ENCODE results near the gene DCTN1.

DNA sequence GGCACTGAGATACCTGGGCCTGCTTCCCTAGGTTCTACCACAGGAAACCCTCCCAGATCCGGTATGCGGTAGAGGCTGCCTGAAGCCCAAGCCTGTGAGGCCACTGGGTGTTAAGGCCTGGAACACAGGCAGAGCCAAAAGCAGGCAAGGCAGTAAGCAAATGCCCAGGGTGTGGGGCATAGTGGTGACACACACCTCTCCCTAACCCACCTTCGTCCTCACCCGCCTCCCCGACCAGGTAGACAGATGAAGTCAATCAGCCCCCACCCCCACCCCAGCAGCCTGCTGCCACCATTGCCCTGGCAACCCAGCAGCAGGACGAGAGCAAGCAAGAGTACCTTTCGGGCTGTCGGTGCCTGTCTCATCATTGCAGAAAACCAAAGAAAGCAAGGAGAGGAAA is 6.1 kb downstream of the DCTN1 start:
- TF ChIP-seq, protein P1, sequence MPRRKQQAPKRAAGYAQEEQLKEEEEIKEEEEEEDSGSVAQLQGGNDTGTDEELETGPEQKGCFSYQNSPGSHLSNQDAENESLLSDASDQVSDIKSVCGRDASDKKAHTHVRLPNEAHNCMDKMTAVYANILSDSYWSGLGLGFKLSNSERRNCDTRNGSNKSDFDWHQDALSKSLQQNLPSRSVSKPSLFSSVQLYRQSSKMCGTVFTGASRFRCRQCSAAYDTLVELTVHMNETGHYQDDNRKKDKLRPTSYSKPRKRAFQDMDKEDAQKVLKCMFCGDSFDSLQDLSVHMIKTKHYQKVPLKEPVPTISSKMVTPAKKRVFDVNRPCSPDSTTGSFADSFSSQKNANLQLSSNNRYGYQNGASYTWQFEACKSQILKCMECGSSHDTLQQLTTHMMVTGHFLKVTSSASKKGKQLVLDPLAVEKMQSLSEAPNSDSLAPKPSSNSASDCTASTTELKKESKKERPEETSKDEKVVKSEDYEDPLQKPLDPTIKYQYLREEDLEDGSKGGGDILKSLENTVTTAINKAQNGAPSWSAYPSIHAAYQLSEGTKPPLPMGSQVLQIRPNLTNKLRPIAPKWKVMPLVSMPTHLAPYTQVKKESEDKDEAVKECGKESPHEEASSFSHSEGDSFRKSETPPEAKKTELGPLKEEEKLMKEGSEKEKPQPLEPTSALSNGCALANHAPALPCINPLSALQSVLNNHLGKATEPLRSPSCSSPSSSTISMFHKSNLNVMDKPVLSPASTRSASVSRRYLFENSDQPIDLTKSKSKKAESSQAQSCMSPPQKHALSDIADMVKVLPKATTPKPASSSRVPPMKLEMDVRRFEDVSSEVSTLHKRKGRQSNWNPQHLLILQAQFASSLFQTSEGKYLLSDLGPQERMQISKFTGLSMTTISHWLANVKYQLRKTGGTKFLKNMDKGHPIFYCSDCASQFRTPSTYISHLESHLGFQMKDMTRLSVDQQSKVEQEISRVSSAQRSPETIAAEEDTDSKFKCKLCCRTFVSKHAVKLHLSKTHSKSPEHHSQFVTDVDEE (CRISPR knock-in tag; IDR thresholded peaks at IDR 0.05), result no peak
- TF ChIP-seq SNAI2 (CRISPR knock-in tag; IDR thresholded peaks at IDR 0.05) (no peak), OSR1 (CRISPR knock-in tag; IDR thresholded peaks at IDR 0.05) (no peak), ZNF70 (CRISPR knock-in tag; IDR thresholded peaks at IDR 0.05) (no peak), PPARA (CRISPR knock-in tag; IDR thresholded peaks at IDR 0.05; ENCODE audit: borderline replicate concordance) (no peak), ZNF565 (CRISPR knock-in tag; conservative IDR thresholded peaks at IDR 0.05; ENCODE audit: low read depth) (no peak), ZFP30 (CRISPR knock-in tag; IDR thresholded peaks at IDR 0.05) (no peak), RARB (CRISPR knock-in tag; IDR thresholded peaks at IDR 0.05) (no peak), ESRRG (CRISPR knock-in tag; IDR thresholded peaks at IDR 0.05) (no peak), GLIS3 (CRISPR knock-in tag; IDR thresholded peaks at IDR 0.05) (no peak), ARNTL (CRISPR knock-in tag; IDR thresholded peaks at IDR 0.05; ENCODE audit: borderline replicate concordance, low read depth) (no peak)
- TF ChIP-seq, protein P2, sequence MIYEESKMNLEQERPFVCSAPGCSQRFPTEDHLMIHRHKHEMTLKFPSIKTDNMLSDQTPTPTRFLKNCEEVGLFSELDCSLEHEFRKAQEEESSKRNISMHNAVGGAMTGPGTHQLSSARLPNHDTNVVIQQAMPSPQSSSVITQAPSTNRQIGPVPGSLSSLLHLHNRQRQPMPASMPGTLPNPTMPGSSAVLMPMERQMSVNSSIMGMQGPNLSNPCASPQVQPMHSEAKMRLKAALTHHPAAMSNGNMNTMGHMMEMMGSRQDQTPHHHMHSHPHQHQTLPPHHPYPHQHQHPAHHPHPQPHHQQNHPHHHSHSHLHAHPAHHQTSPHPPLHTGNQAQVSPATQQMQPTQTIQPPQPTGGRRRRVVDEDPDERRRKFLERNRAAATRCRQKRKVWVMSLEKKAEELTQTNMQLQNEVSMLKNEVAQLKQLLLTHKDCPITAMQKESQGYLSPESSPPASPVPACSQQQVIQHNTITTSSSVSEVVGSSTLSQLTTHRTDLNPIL (CRISPR knock-in tag; IDR thresholded peaks at IDR 0.05; ENCODE audit: low read depth), result no peak
- TF ChIP-seq, protein P3, sequence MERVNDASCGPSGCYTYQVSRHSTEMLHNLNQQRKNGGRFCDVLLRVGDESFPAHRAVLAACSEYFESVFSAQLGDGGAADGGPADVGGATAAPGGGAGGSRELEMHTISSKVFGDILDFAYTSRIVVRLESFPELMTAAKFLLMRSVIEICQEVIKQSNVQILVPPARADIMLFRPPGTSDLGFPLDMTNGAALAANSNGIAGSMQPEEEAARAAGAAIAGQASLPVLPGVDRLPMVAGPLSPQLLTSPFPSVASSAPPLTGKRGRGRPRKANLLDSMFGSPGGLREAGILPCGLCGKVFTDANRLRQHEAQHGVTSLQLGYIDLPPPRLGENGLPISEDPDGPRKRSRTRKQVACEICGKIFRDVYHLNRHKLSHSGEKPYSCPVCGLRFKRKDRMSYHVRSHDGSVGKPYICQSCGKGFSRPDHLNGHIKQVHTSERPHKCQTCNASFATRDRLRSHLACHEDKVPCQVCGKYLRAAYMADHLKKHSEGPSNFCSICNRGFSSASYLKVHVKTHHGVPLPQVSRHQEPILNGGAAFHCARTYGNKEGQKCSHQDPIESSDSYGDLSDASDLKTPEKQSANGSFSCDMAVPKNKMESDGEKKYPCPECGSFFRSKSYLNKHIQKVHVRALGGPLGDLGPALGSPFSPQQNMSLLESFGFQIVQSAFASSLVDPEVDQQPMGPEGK (CRISPR knock-in tag; IDR thresholded peaks at IDR 0.05; ENCODE audit: borderline replicate concordance), result no peak

Data from SK-N-SH treated with all-trans-retinoic acid at 6 μM for 48 hours (cell line).